Fibroblast of the conjunctiva (primary cell): ENCODE measurements around the gene SALL3.

ENCODE experiments used
- DNase-seq: peaks from one replicate; pipeline ENCODE4 v3.0.0-alpha.2; 2010; ENCODE audit warnings: low read depth

The SALL3 gene

GRCh38 chr18:78965917-78966792, 13.5 kb upstream of the SALL3 start:
- no peak for DNase-seq

- no peak for DNase-seq
These were observed 12.9 kb upstream of the SALL3 start for GRCh38 chr18:78966793-78967106.

GRCh38 chr18:78967692-78968091, 11.9 kb upstream of the SALL3 start:
- DNase-seq = no peak

GRCh38 chr18:78969574-78970315, 9.9 kb upstream of the SALL3 start:
- no peak for DNase-seq

- DNase-seq = no peak
These were observed 8.8 kb upstream of the SALL3 start for GRCh38 chr18:78970774-78971333.

- no peak for DNase-seq
These were observed 7.9 kb upstream of the SALL3 start for GRCh38 chr18:78971511-78972245.

- DNase-seq = no peak
These were observed 7.2 kb upstream of the SALL3 start for GRCh38 chr18:78972385-78972918.

- DNase-seq = no peak
These were observed 6.7 kb upstream of the SALL3 start for GRCh38 chr18:78972930-78973331.

GRCh38 chr18:78973357-78974083, 6.1 kb upstream of the SALL3 start:
- DNase-seq = no peak

- DNase-seq = no peak
These were observed 5.4 kb upstream of the SALL3 start for GRCh38 chr18:78974115-78974761.

- DNase-seq = no peak
These were observed 4.3 kb upstream of the SALL3 start for GRCh38 chr18:78975292-78975691.

- no peak for DNase-seq
These were observed 3.8 kb upstream of the SALL3 start for GRCh38 chr18:78975699-78976335.

- DNase-seq = no peak
These were observed 2.6 kb upstream of the SALL3 start for GRCh38 chr18:78976765-78977636.

GRCh38 chr18:78977637-78978348, 1.8 kb upstream of the SALL3 start:
- no peak for DNase-seq

GRCh38 chr18:78978349-78979055, 1.1 kb upstream of the SALL3 start:
- no peak for DNase-seq

GRCh38 chr18:78979056-78979729, 425 bp upstream of the SALL3 start:
- no peak for DNase-seq

GRCh38 chr18:78980279-78980771, 707 bp downstream of the SALL3 start:
- DNase-seq = no peak
